GM12878 (cell line): ENCODE data around the gene PPP1R1B. TPM values are rescaled to one million over a fixed set of nuclear protein-coding genes. Genes with fewer than 3 reads are reported as not detected.

Experiments
- ATF7 ChIP-seq: fragments of 450-650 bp; IDR thresholded peaks from 2 replicates; pipeline ENCODE4 v1.6.1; 2016; ENCODE audit warnings: low read depth, mild to moderate bottlenecking
- BMI1 ChIP-seq: fragments of 450-650 bp; IDR thresholded peaks from 2 replicates; pipeline ENCODE4 v1.6.1; 2016; ENCODE audit warnings: mild to moderate bottlenecking, moderate library complexity, borderline replicate concordance
- DPF2 ChIP-seq: fragments of 450-650 bp; IDR thresholded peaks from 2 replicates; pipeline ENCODE4 v1.6.1; 2017; ENCODE audit warnings: mild to moderate bottlenecking
- ELK1 ChIP-seq: IDR thresholded peaks from 2 replicates; pipeline ENCODE4 v1.6.1; 2012; ENCODE audit warnings: low read depth, low read length, improper control_type of control experiment
- HCFC1 ChIP-seq: fragments of 150-350 bp; IDR thresholded peaks from 2 replicates; pipeline ENCODE4 v1.6.1; 2014; ENCODE audit warnings: low read length
- IKZF2 ChIP-seq, 2 experiments: fragments of 450-650 bp; IDR thresholded peaks; 2 replicates each; pipeline ENCODE4 v1.6.1; 2017; ENCODE audit warnings: mild to moderate bottlenecking in 2 of 2, moderate library complexity in 2 of 2
- IRF4 ChIP-seq: IDR thresholded peaks from 2 replicates; pipeline ENCODE4 v1.6.1; 2011; ENCODE audit warnings: low read depth, low read length
- IRF5 ChIP-seq: fragments of 450-650 bp; IDR thresholded peaks from 2 replicates; pipeline ENCODE4 v1.6.1; 2017; ENCODE audit warnings: borderline replicate concordance
- JUND ChIP-seq: IDR thresholded peaks from 2 replicates; pipeline ENCODE4 v1.6.1; 2012; ENCODE audit warnings: low read depth, mild to moderate bottlenecking, low read length, improper control_type of control experiment, moderate library complexity
- MYC ChIP-seq: IDR thresholded peaks from 2 replicates; pipeline ENCODE4 v1.6.1; 2011; ENCODE audit warnings: mild to moderate bottlenecking, low read length, moderate library complexity, inconsistent platforms; ENCODE audit not compliant: insufficient read depth, insufficient replicate concordance, insufficient read length, severe bottlenecking
- NBN ChIP-seq: fragments of 450-650 bp; IDR thresholded peaks from 2 replicates; pipeline ENCODE4 v1.6.1; 2016
- NFYA ChIP-seq: IDR thresholded peaks from 2 replicates; pipeline ENCODE4 v1.6.1; 2011; ENCODE audit warnings: low read depth, mild to moderate bottlenecking, low read length, improper control_type of control experiment, borderline replicate concordance
- NR2C1 ChIP-seq: fragments of 450-650 bp; IDR thresholded peaks from 2 replicates; pipeline ENCODE4 v1.6.1; 2017; ENCODE audit warnings: antibody characterized with exemption, mild to moderate bottlenecking, moderate library complexity
- NR2F1 ChIP-seq: fragments of 450-650 bp; conservative IDR thresholded peaks from 2 replicates; pipeline ENCODE4 v1.6.1; 2017; ENCODE audit warnings: mild to moderate bottlenecking
- NRF1 ChIP-seq: conservative IDR thresholded peaks from 2 replicates; pipeline ENCODE4 v1.6.1; 2011; ENCODE audit warnings: mild to moderate bottlenecking, low read depth, low read length, improper control_type of control experiment
- PML ChIP-seq: IDR thresholded peaks from 2 replicates; pipeline ENCODE4 v1.6.1; 2012; ENCODE audit warnings: low read length, inconsistent platforms
- POLR2A ChIP-seq: IDR thresholded peaks from 2 replicates; pipeline ENCODE4 v1.6.1; 2011; ENCODE audit warnings: low read depth, mild to moderate bottlenecking, low read length
- POLR2AphosphoS5 ChIP-seq: IDR thresholded peaks from 2 replicates; pipeline ENCODE4 v1.6.1; 2011; ENCODE audit warnings: mild to moderate bottlenecking, low read length, inconsistent platforms
- RELA ChIP-seq: fragments of 450-650 bp; IDR thresholded peaks from 2 replicates; pipeline ENCODE4 v1.8.0; 2014; ENCODE audit warnings: borderline replicate concordance; ENCODE audit not compliant: partially characterized antibody
- SP1 ChIP-seq: IDR thresholded peaks from one replicate; pipeline ENCODE4 v1.6.1; 2011; ENCODE audit warnings: low read depth, low read length
- SUPT20H ChIP-seq: IDR thresholded peaks from 2 replicates; pipeline ENCODE4 v1.6.1; 2011; ENCODE audit warnings: low read depth, mild to moderate bottlenecking, low read length, moderate library complexity, borderline replicate concordance; ENCODE audit not compliant: control insufficient read depth
- TAF1 ChIP-seq: IDR thresholded peaks from 2 replicates; pipeline ENCODE4 v1.6.1; 2011; ENCODE audit warnings: mild to moderate bottlenecking, low read depth, low read length, borderline replicate concordance
- USF2 ChIP-seq: IDR thresholded peaks from 2 replicates; pipeline ENCODE4 v1.6.1; 2011; ENCODE audit warnings: low read depth, low read length, improper control_type of control experiment, borderline replicate concordance
- ZNF207 ChIP-seq: fragments of 450-650 bp; IDR thresholded peaks from 2 replicates; pipeline ENCODE4 v1.6.1; 2014; ENCODE audit warnings: antibody characterized with exemption, mild to moderate bottlenecking, borderline replicate concordance
- ZNF24 ChIP-seq: fragments of 450-650 bp; IDR thresholded peaks from 2 replicates; pipeline ENCODE4 v1.6.1; 2017; ENCODE audit warnings: antibody characterized with exemption, mild to moderate bottlenecking
- ZZZ3 ChIP-seq: IDR thresholded peaks from 2 replicates; pipeline ENCODE4 v1.6.1; 2011; ENCODE audit warnings: low read depth; ENCODE audit not compliant: control insufficient read depth, insufficient read length
- polyA plus RNA-seq, 11 experiments: library from polyadenylated mRNA; depleted of rRNA in 4 of 11; unstranded in 6 of 11; stranded (reverse) in 5 of 11; fragments of >200 nt; fragmentation: Nextera tagmentation in 4 of 11; fragmentation: Illumina TruSeq in 1 of 11; extraction: Ambion mirVana in 4 of 11; extraction: Trizol in 1 of 11; gene quantifications; 1 replicate in 1 of 11; 2 replicates in 10 of 11; pipeline versions ENCODE4 v1.2.1 to v1.2.3, GENCODE V29; 2011 to 2016; ENCODE audit warnings: inconsistent platforms in 2 of 11, missing spikeins in 2 of 11, low read depth in 1 of 11
- total RNA-seq, 4 experiments: library from RNA; depleted of rRNA in 3 of 4; stranded (reverse); fragments of >200 nt in 3 of 4; fragmentation: Illumina TruSeq in 1 of 4; extraction: Trizol in 1 of 4; gene quantifications; 2 replicates each; pipeline versions ENCODE4 v1.2.1 to v1.2.3, GENCODE V29; 2013 to 2021
- TF ChIP-seq, protein P1 (sequence below): IDR thresholded peaks from 2 replicates; pipeline ENCODE4 v1.6.1; 2011; ENCODE audit warnings: low read depth, mild to moderate bottlenecking, low read length, moderate library complexity, borderline replicate concordance; ENCODE audit errors: extremely low read depth

Gene PPP1R1B
- total and polyA plus RNA-seq, 10 of the 15 experiments (the other 5 are each of a cell fraction or from before 2014, with no cell fraction given): 0.08 TPM; not detected in 9

- no peak for TF ChIP-seq MYC
- TF ChIP-seq ZZZ3: no peak
- TF ChIP-seq NRF1: no peak
- no peak for TF ChIP-seq POLR2A
- TF ChIP-seq, protein P1, sequence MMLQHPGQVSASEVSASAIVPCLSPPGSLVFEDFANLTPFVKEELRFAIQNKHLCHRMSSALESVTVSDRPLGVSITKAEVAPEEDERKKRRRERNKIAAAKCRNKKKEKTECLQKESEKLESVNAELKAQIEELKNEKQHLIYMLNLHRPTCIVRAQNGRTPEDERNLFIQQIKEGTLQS: no peak
- TF ChIP-seq ZNF24: no peak
- no peak for TF ChIP-seq ELK1
- TF ChIP-seq POLR2AphosphoS5: no peak
- TF ChIP-seq IRF5: no peak
- TF ChIP-seq TAF1: no peak
- TF ChIP-seq ATF7: no peak
- 0 out of 2 replicates have a peak, but pooled peaks have one; percentile 41 for TF ChIP-seq NBN
- no peak for TF ChIP-seq PML
- no peak for TF ChIP-seq IRF4
- TF ChIP-seq SP1: no peak
- no peak for TF ChIP-seq BMI1
- TF ChIP-seq USF2: no peak
- no peak for TF ChIP-seq NFYA
- no peak for TF ChIP-seq SUPT20H
- peak; percentile 46; the same call in 1 of the 2 replicates for TF ChIP-seq ZNF207
- no peak for TF ChIP-seq NR2C1
- TF ChIP-seq NR2F1: peak; percentile 77
- no peak for TF ChIP-seq IKZF2 (IDR thresholded peaks at IDR 0.05)
- TF ChIP-seq HCFC1: no peak
- no peak for TF ChIP-seq JUND
- no peak for TF ChIP-seq RELA
- TF ChIP-seq DPF2: peak; percentile 70; the same call in 1 of the 2 replicates
Observed at GRCh38 chr17:39667945-39668924, 41.5 kb downstream of the PPP1R1B start, which contains the start of gene PNMT (continued).
